Hepatocyte (in vitro differentiated cells): ENCODE measurements around the gene NR1D1.

Experiments
- EZH2 ChIP-seq: fragments of 200-600 bp; sonication (generic); IDR thresholded peaks from 2 replicates; pipeline ENCODE4 v1.6.1; 2016; ENCODE audit warnings: antibody characterized with exemption, mild to moderate bottlenecking, borderline replicate concordance
- EZH2phosphoT487 ChIP-seq: fragments of 200-600 bp; sonication (generic); IDR thresholded peaks from one replicate; pipeline ENCODE4 v1.6.1; 2018; ENCODE audit warnings: antibody characterized with exemption, mild to moderate bottlenecking, low read depth, moderate library complexity; ENCODE audit not compliant: unreplicated experiment, severe bottlenecking
- TF ChIP-seq, protein P1 (sequence below): fragments of 200-600 bp; sonication (generic); IDR thresholded peaks from 2 replicates; pipeline ENCODE4 v1.5.1; 2016; ENCODE audit warnings: antibody characterized with exemption, mild to moderate bottlenecking; ENCODE audit not compliant: poor library complexity

DNA sequence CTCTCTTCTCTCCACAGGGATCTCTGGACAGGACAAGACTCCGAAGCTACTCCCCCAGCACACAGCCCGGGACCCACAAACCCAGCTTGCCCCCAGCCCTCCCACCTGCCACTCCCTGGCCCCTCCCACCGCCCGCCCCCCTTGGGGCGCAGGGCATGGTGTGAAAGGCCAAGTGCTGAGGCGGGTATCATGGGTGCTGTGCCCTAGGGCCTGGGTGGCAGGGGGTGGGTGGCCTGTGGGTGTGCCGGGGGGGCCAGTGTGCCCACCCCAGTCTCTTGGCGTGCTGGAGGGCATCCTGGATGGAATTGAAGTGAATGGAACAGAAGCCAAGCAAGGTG lies 26.2 kb downstream of the NR1D1 start:
- TF ChIP-seq, protein P1, sequence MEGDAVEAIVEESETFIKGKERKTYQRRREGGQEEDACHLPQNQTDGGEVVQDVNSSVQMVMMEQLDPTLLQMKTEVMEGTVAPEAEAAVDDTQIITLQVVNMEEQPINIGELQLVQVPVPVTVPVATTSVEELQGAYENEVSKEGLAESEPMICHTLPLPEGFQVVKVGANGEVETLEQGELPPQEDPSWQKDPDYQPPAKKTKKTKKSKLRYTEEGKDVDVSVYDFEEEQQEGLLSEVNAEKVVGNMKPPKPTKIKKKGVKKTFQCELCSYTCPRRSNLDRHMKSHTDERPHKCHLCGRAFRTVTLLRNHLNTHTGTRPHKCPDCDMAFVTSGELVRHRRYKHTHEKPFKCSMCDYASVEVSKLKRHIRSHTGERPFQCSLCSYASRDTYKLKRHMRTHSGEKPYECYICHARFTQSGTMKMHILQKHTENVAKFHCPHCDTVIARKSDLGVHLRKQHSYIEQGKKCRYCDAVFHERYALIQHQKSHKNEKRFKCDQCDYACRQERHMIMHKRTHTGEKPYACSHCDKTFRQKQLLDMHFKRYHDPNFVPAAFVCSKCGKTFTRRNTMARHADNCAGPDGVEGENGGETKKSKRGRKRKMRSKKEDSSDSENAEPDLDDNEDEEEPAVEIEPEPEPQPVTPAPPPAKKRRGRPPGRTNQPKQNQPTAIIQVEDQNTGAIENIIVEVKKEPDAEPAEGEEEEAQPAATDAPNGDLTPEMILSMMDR, result no peak
- no peak for TF ChIP-seq EZH2
- no peak for TF ChIP-seq EZH2phosphoT487
